Measurements from ENCODE around the gene RGS4. TPM values are rescaled to one million over a fixed set of nuclear protein-coding genes. Genes with fewer than 3 reads are reported as not detected.

The RGS4 gene
- total RNA-seq, 4 donors from 2014 or later, result 0.26 to 37.7 (median 1.3) TPM; not detected in 1

GRCh38 chr1:163090321-163090945, 21.3 kb downstream of the RGS4 start:
- Histone ChIP-seq H3K4me3 (no peak overlapping the region), H3K4me1 (peaks cover 0 to 4% of the 10 kb centered on the region in 2 donors), H3K27me3 (no peaks in the 10 kb centered on the region), H3K36me3 (no peaks in the 10 kb centered on the region), H3K9me3 (no peaks in the 10 kb centered on the region), H3K27ac (no peak overlapping the region)
- DNase-seq, result no peak
- intact Hi-C loops (cut with DNase I; ENCODE audit: low total_unique reads), result no loop called here
- TF ChIP-seq CTCF (IDR thresholded peaks at IDR 0.05), result no peak
- TF ChIP-seq POLR2A (IDR thresholded peaks at IDR 0.05), result no peak

GRCh38 chr1:163093169-163093568, 24.0 kb downstream of the RGS4 start:
- Histone ChIP-seq H3K27me3 (no peaks in the 10 kb centered on the region), H3K9me3 (no peaks in the 10 kb centered on the region), H3K4me1 (peaks cover 0 to 4% of the 10 kb centered on the region in 2 donors), H3K27ac (no peak overlapping the region), H3K4me3 (no peak overlapping the region), H3K36me3 (no peaks in the 10 kb centered on the region)
- DNase-seq, result no peak
- TF ChIP-seq CTCF (IDR thresholded peaks at IDR 0.05), result no peak
- no peak for TF ChIP-seq POLR2A (IDR thresholded peaks at IDR 0.05)
- intact Hi-C loops (cut with DNase I; ENCODE audit: low total_unique reads), result no loop called here

- Histone ChIP-seq H3K4me3 (no peak overlapping the region), H3K36me3 (no peaks in the 10 kb centered on the region), H3K9me3 (no peaks in the 10 kb centered on the region), H3K27me3 (no peaks in the 10 kb centered on the region), H3K4me1 (peaks cover 0 to 4% of the 10 kb centered on the region in 2 donors), H3K27ac (no peak overlapping the region)
- no peak for DNase-seq
- intact Hi-C loops (cut with DNase I; ENCODE audit: low total_unique reads), result no loop called here
- no peak for TF ChIP-seq CTCF (IDR thresholded peaks at IDR 0.05)
- no peak for TF ChIP-seq POLR2A (IDR thresholded peaks at IDR 0.05)
Observed at GRCh38 chr1:163093579-163093978, 24.4 kb downstream of the RGS4 start.

GRCh38 chr1:163094182-163094581, 25.0 kb downstream of the RGS4 start:
- TF ChIP-seq CTCF (IDR thresholded peaks at IDR 0.05) (no peak), POLR2A (IDR thresholded peaks at IDR 0.05) (no peak)
- Histone ChIP-seq H3K4me3 (no peak overlapping the region), H3K36me3 (no peaks in the 10 kb centered on the region), H3K27me3 (no peaks in the 10 kb centered on the region), H3K9me3 (no peaks in the 10 kb centered on the region), H3K27ac (no peak overlapping the region), H3K4me1 (peaks cover 0 to 4% of the 10 kb centered on the region in 2 donors)
- intact Hi-C loops (cut with DNase I; ENCODE audit: low total_unique reads), result no loop called here
- no peak for DNase-seq

GRCh38 chr1:163094589-163094988, 25.4 kb downstream of the RGS4 start:
- DNase-seq, result no peak
- H3K36me3 ChIP-seq, result no peaks in the 10 kb centered on the region
- peaks cover 0 to 4% of the 10 kb centered on the region in 2 donors for H3K4me1 ChIP-seq
- TF ChIP-seq POLR2A (IDR thresholded peaks at IDR 0.05), result no peak
- no peak for TF ChIP-seq CTCF (IDR thresholded peaks at IDR 0.05)
- no peaks in the 10 kb centered on the region for H3K27me3 ChIP-seq
- no peaks in the 10 kb centered on the region for H3K9me3 ChIP-seq
- intact Hi-C loops (cut with DNase I; ENCODE audit: low total_unique reads), result no loop called here
- no peak overlapping the region for H3K27ac ChIP-seq
- no peak overlapping the region for H3K4me3 ChIP-seq
